Measurements from ENCODE around the gene ATP1A2.

The ATP1A2 gene

DNA sequence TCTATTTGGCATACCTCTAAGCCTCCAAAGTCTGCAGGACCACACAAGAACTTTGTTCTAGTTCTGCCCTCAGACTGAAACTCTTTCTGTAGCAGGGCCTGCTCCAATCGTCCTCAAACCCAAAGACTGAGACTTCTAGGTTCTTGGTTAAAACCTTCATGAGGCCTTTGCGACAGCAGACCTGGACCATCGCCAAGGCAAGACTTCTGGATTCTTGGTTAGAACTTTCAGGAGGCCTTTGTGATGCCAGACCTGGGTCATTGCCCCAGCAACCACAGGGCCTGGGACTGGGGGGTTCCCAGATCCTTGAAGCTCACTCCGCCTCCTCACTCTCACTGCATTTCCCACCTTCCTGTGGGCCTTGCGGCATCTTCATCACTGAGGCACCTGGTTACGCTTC lies 35.7 kb downstream of the ATP1A2 start, which contains the start of gene ATP1A4:
ATP1A4 (plus strand) TSS at position 301 of the 400 bp plus-strand sequence. CDS start 438 bp downstream, outside the sequence.
- DNase-seq: no peak

DNA sequence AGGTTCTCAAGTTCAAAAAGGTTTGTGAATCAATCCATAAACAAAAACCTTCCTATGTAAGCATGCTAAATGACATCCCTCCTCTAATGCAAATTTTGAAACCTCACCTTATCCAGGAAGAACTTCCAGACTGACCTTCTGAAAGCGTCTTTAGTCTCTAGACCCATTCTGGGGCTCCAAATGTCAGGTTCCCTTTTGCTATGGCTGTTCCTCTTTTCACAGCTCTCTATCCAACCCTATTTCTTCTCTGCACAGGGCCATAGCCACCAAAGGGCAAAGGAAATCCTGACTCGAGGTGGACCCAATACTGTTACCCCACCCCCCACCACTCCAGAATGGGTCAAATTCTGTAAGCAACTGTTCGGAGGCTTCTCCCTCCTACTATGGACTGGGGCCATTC lies 39.2 kb downstream of the ATP1A2 start:
- no peak for DNase-seq

DNA sequence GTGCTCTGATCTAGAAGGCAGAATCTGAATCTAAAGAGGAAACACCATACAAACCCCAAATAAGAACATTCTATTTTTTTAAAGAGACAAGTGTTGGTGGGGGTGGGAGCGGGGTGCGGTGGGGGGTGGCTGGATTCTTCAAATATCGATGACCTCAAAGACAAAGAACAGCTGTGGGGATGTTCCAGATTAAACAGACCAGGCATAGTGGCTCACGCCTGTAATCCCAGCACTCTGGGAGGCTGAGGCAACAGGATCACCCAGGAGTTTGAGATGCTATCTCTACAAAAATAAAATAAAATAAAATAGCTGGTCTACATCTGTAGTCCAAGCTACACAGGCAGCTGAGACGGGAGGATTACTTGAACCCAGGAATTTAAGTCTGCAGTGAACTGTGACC lies 40.8 kb downstream of the ATP1A2 start:
- DNase-seq: no peak

DNA sequence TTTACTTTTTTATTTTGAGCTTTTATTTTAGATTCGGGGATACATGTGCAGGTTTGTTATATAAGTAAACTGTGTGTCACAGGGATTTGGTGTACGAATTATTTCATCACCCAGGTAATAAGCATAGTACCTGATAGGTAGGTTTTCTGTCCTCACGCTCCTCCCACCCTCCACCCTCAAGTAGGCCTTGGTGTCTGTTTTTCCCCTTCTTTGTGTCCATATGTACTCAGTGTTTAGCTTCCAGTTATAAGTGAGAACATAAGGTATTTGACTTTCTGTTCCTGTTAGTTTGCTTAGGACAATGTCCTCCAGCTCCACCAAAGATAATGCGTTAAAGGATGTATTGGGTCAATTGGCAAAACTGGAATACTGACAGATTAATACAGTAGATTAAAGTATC lies 41.6 kb downstream of the ATP1A2 start:
- no peak for DNase-seq

DNA sequence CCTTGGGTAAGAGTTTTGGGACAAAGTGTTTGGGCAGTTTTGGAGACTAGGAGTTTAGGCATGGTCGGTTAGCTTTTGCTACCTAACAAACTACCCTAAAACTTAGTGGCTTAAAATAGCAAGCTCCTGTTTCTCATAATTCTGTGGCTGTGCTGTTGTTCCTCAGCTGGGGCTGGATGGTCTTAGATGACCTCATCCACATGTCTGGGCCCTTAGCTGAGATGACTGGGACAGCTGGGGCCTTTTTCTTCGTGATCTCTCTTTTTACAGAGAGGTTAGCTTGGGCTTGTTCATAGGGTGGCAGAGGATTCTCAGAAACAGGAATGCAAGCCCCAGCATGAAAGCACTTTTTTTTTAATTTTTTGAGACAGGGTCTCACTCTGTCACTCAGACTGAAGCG lies 42.5 kb downstream of the ATP1A2 start:
- DNase-seq: no peak

DNA sequence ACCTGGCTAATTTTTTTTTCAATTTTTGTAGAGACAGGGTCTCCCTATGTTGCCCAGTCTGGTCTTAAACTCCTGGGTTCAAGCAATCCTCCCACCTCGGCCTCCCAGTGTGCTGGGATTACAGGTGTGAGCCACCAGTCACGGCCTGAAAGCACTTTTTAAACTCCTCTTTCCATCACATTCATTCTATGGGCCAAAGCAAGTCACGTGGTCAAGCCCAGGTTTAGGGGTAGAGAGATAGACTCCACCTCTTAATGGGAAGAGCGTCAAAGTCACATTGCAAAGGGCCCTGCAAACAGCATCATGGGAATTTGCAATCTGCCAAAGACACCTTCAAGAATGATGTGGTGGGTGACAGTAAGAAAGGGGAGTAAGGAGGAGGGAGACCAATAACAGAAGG lies 43.0 kb downstream of the ATP1A2 start:
- DNase-seq: no peak

DNA sequence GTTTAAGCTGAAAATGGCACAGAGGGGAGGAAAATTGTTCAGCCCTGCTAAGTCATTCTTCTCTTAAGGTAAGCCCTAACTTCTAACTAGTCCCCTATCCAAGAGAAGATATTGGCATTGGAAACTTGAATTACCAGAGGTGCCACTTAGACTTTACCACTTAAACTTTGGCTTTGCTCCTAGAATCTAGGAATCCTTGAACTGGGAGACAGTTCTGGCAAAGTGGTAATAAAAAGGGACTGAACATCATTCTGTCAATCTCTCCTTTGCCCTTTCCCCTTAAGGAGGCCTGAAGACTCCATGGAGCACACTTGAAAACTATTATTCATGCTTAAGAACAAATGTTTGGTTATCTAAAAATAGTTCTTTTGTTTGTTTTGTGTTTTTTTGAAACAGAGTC lies 44.3 kb downstream of the ATP1A2 start:
- no peak for DNase-seq

DNA sequence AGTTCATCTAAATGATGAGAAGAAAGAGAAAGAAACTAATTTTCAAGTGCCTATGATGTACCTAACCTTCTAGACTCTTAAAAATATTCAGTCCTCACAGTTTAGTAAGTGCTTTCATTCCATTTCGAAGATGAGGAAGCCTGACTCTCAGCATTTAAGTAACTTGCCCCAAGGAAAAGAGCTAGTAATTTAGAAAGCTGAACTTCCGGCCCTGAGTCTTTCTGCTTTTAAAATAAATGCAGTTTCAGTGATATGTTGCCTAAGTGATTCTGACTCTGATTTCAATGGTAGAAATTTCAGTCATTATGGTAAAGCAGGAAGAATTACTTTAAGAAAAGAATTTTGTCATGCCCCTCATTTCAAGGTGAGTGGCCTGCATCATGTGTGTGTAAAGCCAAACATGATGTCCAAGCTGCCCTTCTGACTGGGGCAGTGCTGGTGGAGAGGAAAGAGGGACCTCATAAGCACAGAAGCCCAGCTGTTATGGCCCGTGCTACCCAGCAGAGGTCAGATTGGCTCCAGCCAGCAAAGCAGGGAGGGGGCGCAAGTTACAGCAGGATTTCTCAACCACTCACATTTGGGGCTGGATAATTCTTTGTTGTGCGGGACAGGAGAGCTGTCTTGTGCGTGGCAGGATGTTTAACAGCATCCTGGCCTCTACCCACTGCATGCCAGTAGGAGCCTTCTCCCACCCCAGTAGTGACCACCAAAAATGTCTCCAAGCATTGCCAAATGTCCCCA lies 46.6 kb downstream of the ATP1A2 start:
- no peak for DNase-seq

DNA sequence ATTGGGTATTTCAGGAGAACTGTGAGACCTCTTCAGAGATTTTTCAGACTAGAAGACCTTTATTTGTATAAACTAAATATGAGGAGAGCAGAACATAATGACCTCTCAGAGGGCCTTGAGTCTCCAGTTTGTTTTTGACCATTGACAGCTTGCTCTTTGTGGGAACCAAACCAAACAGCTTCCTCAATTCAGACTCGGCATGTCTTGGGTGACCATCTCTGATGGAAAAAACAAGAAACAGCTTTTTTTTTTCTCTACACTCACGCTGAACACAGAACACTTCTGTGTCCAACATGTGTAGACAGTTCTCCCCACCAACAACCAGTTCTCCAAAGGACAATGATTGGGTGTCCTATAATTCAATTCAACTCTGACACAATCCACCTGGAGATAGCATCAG lies 47.4 kb downstream of the ATP1A2 start:
- no peak for DNase-seq

DNA sequence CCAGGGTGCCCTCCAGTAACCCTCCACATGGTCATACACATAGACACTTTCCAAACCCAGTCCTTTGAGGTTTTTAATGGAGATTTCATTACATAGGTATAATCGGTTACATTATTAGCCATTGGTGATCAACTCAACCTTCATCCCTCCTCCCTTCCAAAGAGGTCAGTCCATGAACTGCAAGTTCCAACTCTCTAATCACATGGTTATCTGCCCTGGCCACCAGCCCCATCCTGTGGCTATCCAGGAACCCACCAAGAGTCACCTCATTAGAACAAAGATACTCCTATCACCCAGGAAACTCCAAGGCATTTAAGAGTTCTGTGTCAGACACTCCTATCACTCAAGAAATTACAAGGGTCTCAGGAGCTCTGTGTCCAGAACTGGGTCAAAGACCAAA lies 48.1 kb downstream of the ATP1A2 start:
- DNase-seq: no peak

DNA sequence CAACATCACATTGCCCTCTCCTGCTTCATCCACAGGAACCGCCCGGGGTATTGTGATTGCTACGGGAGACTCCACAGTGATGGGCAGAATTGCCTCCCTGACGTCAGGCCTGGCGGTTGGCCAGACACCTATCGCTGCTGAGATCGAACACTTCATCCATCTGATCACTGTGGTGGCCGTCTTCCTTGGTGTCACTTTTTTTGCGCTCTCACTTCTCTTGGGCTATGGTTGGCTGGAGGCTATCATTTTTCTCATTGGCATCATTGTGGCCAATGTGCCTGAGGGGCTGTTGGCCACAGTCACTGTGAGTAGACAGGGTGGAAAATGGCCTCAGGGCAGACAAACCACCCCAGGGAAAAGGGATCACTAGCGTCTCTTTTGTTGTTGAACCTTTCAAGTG lies 48.6 kb downstream of the ATP1A2 start:
- no peak for DNase-seq

DNA sequence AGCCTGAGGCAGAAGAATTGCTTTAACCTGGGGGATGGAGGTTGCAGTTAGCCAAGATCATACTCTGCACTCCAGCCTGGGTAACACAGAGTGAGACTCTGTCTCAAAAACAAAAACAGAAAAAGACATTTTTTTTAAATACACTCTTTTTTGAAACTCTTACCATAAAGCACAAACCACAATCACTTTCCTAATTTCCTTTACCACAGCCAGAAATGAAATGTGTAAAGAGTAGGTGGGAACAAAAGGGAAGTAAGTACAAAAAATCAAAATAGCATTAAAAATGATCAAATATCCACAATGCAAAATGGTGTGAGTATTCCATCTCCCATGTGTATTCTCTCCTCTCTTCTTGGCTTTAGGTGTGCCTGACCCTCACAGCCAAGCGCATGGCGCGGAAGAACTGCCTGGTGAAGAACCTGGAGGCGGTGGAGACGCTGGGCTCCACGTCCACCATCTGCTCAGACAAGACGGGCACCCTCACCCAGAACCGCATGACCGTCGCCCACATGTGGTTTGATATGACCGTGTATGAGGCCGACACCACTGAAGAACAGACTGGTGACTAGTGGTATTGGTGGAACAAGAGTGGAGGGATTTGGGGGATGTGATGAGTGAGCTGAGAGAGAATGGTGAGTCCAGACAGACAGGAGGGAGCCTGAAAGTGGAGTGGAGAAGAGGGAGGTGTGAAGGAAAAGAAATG lies 50.8 kb downstream of the ATP1A2 start:
- no peak for DNase-seq

DNA sequence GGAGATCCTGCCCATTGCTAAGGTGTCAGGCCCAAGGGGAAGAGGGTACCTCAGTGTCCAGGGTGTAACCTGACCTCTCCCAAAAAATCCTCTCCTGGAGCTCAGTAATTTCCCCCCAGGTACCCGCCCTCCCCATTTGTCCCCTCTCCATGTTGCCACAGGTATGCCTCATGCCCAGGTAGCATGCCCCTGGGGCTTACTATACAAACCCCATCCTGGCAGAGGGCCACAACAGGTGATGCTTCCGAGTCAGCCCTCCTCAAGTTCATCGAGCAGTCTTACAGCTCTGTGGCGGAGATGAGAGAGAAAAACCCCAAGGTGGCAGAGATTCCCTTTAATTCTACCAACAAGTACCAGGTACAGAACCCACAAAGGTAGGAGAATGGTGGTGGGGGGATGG lies 51.5 kb downstream of the ATP1A2 start:
- DNase-seq: no peak

DNA sequence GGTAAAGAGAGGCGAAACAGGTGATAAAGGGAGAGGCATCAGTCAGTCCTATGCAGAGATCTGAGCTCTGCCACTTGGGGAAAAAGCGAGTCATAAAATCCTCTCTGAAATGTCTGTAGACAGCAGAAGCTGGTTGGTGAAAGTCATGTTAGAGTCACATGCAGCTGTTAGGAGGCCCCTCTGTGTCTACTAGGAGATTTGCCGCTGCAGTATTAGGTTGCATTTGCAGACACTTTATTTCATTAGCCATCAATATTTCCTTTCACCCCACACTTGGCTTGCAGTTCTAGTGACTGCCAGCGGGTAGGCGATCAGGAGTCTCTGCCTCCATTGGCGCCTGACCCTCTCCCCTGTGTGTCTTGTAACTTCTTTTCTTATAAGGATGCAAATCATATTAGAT lies 52.0 kb downstream of the ATP1A2 start:
- no peak for DNase-seq

DNA sequence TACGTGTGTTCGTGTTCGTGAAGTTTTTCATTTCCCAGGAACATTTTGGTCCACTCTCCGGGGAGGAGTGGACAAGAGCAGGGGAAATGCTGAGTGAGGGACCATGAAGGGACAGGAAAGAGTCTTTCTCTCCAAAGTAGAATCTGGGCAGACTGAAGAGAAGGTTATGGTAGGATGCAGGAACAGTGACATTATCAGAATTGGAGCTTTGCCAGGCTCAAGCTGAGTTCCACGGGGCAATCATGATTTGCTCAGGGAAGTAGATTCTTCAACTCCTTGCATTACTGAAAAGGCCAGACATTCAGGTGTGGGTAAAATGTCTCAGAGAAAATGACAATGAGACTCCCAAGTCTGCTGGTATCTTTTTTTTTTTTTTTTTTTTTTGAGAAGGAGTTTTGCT lies 52.5 kb downstream of the ATP1A2 start:
- DNase-seq: no peak

DNA sequence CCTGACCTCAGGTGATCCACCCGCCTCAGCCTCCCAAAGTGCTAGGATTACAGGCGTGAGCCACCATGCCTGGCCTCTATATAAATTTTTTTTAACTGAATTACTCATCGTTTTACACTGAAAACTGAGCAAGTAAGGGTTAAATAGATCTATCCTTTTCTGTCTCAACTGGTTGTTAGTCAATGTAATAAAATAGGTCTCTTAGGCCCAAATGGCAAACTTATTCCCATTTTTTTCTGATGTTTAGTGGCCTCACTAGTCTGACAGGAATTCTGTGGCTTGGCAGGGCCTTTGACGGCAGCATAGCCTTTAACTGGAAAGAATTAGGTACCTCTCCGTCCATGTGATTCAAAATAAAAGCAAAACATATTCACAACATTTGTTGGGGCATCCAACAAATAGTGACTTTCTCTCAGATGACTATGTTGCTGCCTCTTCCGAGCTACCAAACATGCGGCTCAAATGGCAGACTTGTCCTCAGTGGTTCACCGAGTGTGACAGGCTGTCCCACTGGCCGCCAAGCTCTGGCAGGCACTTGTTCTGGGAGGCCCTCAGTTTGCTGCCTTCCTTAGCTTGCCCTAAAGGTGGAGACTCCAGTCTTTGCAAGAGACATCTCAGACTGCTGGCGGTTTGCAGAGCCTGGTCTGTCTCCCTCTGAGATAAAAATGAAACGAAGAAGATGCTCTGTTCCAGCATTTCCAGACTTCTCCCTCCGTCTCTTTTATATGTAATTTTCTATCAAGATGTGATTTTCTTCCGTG lies 53.2 kb downstream of the ATP1A2 start:
- no peak for DNase-seq

DNA sequence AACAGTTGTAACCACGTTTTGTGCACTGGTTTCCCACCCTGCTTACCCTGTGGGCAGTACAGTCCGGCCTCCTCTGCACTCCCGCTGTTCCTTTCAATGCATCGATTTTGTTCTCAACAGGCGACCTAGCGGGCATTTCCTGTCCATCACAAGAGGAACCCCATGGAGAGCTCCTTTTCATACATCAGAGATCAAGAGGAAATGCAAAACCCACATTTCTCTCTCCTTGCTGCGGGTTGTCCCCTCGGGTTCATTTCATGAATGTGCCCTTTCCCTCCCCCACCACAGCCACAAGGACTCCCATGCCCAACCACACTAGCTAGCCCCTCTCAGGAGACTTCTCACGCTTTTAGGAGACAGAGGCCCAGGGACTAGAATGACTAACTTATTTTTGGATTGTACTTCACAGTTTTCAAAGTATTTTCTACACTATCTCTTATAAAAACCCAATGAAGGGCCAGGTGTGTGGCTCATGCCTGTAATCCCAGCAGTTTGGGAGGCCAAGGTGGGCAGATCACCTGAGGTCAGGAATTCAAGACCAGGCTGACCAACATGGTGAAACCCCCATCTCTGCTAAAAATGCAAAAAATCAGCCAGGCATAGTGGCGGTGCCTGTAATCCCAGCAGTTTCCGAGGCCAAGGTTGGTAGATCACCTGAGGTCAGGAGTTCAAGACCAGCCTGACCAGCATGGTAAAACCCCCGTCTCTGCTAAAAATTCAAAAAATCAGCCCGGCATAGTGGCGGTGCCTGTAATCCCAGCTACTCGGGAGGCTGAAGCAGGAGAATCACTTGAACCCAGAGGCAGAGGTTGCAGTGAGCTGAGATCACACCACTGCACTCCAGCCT lies 54.2 kb downstream of the ATP1A2 start:
- no peak for DNase-seq

DNA sequence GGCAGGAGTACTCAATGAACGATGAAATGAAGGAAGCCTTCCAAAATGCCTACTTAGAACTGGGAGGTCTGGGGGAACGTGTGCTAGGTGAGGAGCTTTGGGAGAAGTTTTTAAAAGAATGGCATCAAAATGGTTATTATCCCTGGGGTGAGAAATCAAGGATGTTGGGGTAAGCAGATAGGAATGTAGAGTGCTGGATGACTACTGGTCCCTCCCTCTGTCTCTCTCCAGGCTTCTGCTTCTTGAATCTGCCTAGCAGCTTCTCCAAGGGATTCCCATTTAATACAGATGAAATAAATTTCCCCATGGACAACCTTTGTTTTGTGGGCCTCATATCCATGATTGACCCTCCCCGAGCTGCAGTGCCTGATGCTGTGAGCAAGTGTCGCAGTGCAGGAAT lies 55.8 kb downstream of the ATP1A2 start:
- no peak for DNase-seq

DNA sequence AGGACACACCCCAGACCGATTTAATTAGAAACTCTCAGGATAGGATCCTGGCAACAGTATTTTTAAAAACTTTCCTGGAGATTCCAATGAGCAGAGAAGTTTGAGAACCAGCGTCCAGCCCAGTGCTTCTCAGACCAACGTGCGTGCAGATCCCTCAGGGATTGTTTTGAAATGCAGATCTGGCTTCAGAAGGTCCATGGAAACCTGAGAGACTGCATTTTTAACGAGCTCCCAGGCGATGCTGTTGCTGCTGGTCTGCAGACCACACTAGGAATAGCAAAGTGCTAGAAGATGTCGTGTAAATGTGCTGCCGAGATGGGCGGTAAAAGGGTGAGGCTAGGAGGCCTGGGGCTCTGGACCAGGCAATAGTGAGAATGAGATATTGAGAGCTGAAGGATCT lies 56.4 kb downstream of the ATP1A2 start:
- DNase-seq: no peak

DNA sequence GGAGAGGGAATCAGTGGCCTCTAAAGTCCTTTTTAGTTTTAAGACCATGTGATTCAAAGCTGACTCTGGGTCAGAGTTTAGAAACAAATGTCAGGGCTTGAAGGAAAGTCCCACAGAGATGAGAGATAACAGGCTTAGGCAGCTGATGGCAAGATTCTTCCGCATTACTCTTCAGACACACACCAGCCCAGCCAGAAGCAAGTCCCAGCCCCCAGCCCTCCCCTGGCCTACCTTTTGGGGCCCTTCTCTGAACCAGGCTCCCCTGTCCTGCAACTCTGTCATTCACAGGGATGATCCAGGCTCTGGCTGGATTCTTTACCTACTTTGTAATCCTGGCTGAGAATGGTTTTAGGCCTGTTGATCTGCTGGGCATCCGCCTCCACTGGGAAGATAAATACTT lies 61.7 kb downstream of the ATP1A2 start:
- no peak for DNase-seq

DNA sequence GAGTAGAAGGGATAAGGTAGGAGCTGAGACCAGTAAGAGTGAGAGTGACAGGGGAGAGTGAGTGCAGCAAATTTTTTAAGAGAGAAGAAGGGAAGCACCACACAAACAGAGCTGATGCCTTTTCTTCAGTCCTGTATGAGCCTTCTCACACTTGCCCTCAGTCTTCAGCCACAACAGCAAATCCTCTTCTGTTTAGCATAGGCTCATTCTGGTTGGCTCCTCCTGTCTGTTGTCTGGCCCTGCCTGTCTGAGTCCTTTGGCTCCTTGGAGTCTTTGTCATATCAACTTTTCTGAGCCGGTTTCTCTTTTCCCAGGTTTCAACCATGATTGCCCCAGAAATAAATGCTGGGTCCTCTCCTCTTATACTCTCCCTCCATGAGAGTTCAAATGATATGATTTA lies 62.1 kb downstream of the ATP1A2 start:
- DNase-seq: no peak

DNA sequence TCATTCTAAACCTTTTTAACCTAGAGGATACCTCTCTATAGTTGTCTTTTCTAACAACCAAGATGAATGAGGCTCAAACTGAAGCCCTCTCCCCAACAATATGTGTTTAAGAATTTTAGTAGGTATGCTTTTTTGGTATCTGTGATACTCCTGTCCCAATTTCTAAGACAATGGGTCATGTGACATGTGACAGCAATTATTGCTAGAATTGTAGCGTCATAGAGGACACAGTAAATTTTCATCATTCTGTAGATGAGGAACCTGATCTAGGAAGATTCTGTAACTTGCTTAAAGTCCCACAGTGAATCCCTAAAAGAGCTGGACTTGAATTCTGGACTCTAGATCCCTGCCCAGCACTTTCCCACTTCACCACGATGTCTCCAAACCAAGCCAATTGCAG lies 63.2 kb downstream of the ATP1A2 start:
- DNase-seq: no peak

DNA sequence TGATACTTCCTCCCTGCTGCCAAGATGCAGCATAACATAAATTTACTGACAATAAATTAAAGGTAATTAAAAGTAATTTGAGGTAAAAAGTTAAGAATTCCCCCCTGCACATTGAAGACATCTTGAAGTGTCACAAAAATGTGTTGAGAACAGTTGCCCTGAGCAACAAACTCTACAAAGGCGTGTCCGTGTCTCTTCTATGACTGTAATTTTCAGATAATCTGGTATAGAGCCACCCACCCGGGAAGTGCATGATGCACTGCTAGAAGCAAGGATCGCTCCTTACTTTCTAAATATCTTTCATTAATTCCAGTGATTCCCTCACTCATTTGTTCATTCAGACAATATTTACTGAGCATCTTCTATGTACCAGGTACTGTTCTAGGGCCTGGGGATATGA lies 63.8 kb downstream of the ATP1A2 start:
- no peak for DNase-seq
